H1 (cell line): ENCODE results near the gene INPP4B. TPM values are rescaled to one million over a fixed set of nuclear protein-coding genes. Genes with fewer than 3 reads are reported as not detected.

Experiments
- CTCF ChIA-PET: fragments of 300-600 bp; sonication (Branson Sonifier 250); formaldehyde crosslinking; loops from one replicate; lab custom pipeline; 2021; ENCODE audit not compliant: partially characterized antibody; lab: Charles Lee
- POLR2A ChIA-PET: fragments of 300-600 bp; sonication (Branson Sonifier 250); formaldehyde crosslinking; loops from one replicate; lab custom pipeline; 2021; ENCODE audit warnings: inconsistent platforms; ENCODE audit not compliant: partially characterized antibody; lab: Charles Lee
- DNase-seq, 2 experiments: peaks; one replicate each; pipeline versions ENCODE4 v3.0.0 to v3.0.0-alpha.2; 2010 to 2022; ENCODE audit warnings: low spot score in 2 of 2, low read depth in 1 of 2, mixed read lengths in 1 of 2
- FAIRE-seq: peaks from 2 replicates; lab custom pipeline; 2011; peaks lifted over from hg19 to GRCh38; lab: Jason Lieb, UNC
- H2AFZ ChIP-seq: 2 replicates; pipeline ENCODE4 v1.8.1; 2012; ENCODE audit warnings: low read length, inconsistent platforms
- H2AK5ac ChIP-seq: 2 replicates; pipeline ENCODE4 v1.6.1; 2013; ENCODE audit warnings: low read depth, low read length
- H2BK120ac ChIP-seq: replicated peaks from 2 replicates; pipeline ENCODE3; 2013; ENCODE audit warnings: low read depth, low read length, inconsistent platforms
- H2BK12ac ChIP-seq: 2 replicates; pipeline ENCODE4 v1.6.1; 2013; ENCODE audit warnings: low read depth, low read length
- H2BK15ac ChIP-seq: 2 replicates; pipeline ENCODE4 v1.6.1; 2013; ENCODE audit warnings: low read length
- H2BK20ac ChIP-seq: 2 replicates; pipeline ENCODE4 v1.6.1; 2013; ENCODE audit warnings: low read length
- H2BK5ac ChIP-seq: 2 replicates; pipeline ENCODE4 v1.6.1; 2013; ENCODE audit warnings: low read depth, low read length
- H3K14ac ChIP-seq: 2 replicates; pipeline ENCODE4 v1.6.1; 2013; ENCODE audit warnings: inconsistent platforms; ENCODE audit not compliant: insufficient read length
- H3K18ac ChIP-seq: 2 replicates; pipeline ENCODE4 v1.6.1; 2013; ENCODE audit warnings: low read length; ENCODE audit errors: extremely low read depth
- H3K23ac ChIP-seq: 2 replicates; pipeline ENCODE4 v1.6.1; 2013; ENCODE audit warnings: inconsistent platforms; ENCODE audit not compliant: insufficient read length
- H3K23me2 ChIP-seq: 2 replicates; pipeline ENCODE4 v1.6.1; 2013; ENCODE audit warnings: low read depth, low read length
- H3K27ac ChIP-seq: 2 replicates; pipeline ENCODE4 v1.6.1; 2011; ENCODE audit warnings: low read depth, low read length, inconsistent platforms
- H3K27me3 ChIP-seq, 4 experiments: replicated peaks in 1 of 4; 1 replicate in 1 of 4; 2 replicates in 3 of 4; pipeline versions ENCODE4 v1.6.1 to v1.8.1; 2011 to 2013; ENCODE audit warnings: low read length in 3 of 4, mild to moderate bottlenecking in 3 of 4, inconsistent platforms in 2 of 4, mixed read lengths in 2 of 4, moderate library complexity in 1 of 4; ENCODE audit not compliant: control insufficient read depth in 3 of 4, insufficient read depth in 3 of 4; ENCODE audit errors: extremely low read depth in 1 of 4
- H3K36me3 ChIP-seq, 4 experiments: 2 replicates each; pipeline versions ENCODE4 v1.6.1 to v1.8.1; 2011 to 2013; ENCODE audit warnings: mild to moderate bottlenecking in 4 of 4, low read length in 3 of 4, moderate library complexity in 2 of 4, control low read depth in 1 of 4, inconsistent platforms in 1 of 4; ENCODE audit not compliant: insufficient read depth in 4 of 4, control insufficient read depth in 2 of 4
- H3K4ac ChIP-seq: replicated peaks from 2 replicates; pipeline ENCODE3; 2013; ENCODE audit warnings: low read length, low read depth, mixed read lengths, inconsistent platforms; ENCODE audit not compliant: insufficient read length
- H3K4me1 ChIP-seq, 4 experiments: replicated peaks in 1 of 4; 1 replicate in 1 of 4; 2 replicates in 3 of 4; pipeline versions ENCODE4 v1.6.1 to v1.8.1; 2011 to 2013; ENCODE audit warnings: low read length in 3 of 4, inconsistent platforms in 2 of 4, mixed read lengths in 1 of 4; ENCODE audit not compliant: insufficient read depth in 4 of 4, control insufficient read depth in 3 of 4
- H3K4me2 ChIP-seq, 2 experiments: 2 replicates each; pipeline versions ENCODE4 v1.6.1 to v1.8.1; 2011 to 2013; ENCODE audit warnings: low read depth in 2 of 2, low read length in 2 of 2, control low read depth in 1 of 2, inconsistent platforms in 1 of 2, mild to moderate bottlenecking in 1 of 2; ENCODE audit not compliant: insufficient read depth in 1 of 2
- H3K4me3 ChIP-seq, 4 experiments: fragments of 200-600, 300-600 bp in 1 of 4; sonication (generic), shearing (Covaris generic), sonication (Bioruptor Twin) in 1 of 4; 2 replicates each; pipeline versions ENCODE4 v1.5.1 to v1.8.1; 2011 to 2016; ENCODE audit warnings: low read length in 4 of 4, low read depth in 3 of 4, control low read depth in 2 of 4, inconsistent platforms in 2 of 4, mild to moderate bottlenecking in 2 of 4, mixed read lengths in 1 of 4, moderate library complexity in 1 of 4; ENCODE audit not compliant: insufficient read depth in 2 of 4; ENCODE audit errors: extremely low read depth in 1 of 4
- H3K56ac ChIP-seq: replicated peaks from 2 replicates; pipeline ENCODE3; 2013; ENCODE audit warnings: low read depth, mild to moderate bottlenecking, mixed read lengths, low read length, inconsistent platforms; ENCODE audit not compliant: insufficient read length
- H3K79me1 ChIP-seq: 2 replicates; pipeline ENCODE4 v1.6.1; 2013; ENCODE audit warnings: low read depth, low read length, control low read depth
- H3K79me2 ChIP-seq, 2 experiments: 2 replicates each; pipeline versions ENCODE4 v1.6.1 to v1.8.1; 2012 to 2013; ENCODE audit warnings: low read length in 2 of 2, mild to moderate bottlenecking in 2 of 2, inconsistent platforms in 1 of 2; ENCODE audit not compliant: insufficient read depth in 2 of 2, control insufficient read depth in 1 of 2
- H3K9ac ChIP-seq, 4 experiments: replicated peaks in 1 of 4; 1 replicate in 1 of 4; 2 replicates in 3 of 4; pipeline versions ENCODE4 v1.6.1 to v1.8.1; 2011 to 2013; ENCODE audit warnings: low read depth in 3 of 4, low read length in 3 of 4, control low read depth in 2 of 4, mild to moderate bottlenecking in 2 of 4, moderate library complexity in 2 of 4, inconsistent platforms in 1 of 4; ENCODE audit errors: extremely low read depth in 1 of 4
- H3K9me3 ChIP-seq, 2 experiments: 2 replicates each; pipeline versions ENCODE4 v1.6.1 to v1.8.1; 2012 to 2013; ENCODE audit warnings: mild to moderate bottlenecking in 2 of 2, moderate library complexity in 2 of 2, control low read depth in 1 of 2, inconsistent platforms in 1 of 2, low read depth in 1 of 2, low read length in 1 of 2, mixed read lengths in 1 of 2; ENCODE audit not compliant: insufficient read depth in 2 of 2
- H4K20me1 ChIP-seq, 2 experiments: replicated peaks in 1 of 2; 2 replicates each; pipeline versions ENCODE3 to v1.8.1; 2011 to 2013; ENCODE audit warnings: inconsistent platforms in 2 of 2, low read length in 2 of 2, mild to moderate bottlenecking in 1 of 2; ENCODE audit not compliant: insufficient read depth in 2 of 2, control insufficient read depth in 1 of 2
- H4K5ac ChIP-seq: 2 replicates; pipeline ENCODE4 v1.6.1; 2013; ENCODE audit warnings: low read length, low read depth, mixed read lengths, inconsistent platforms; ENCODE audit not compliant: insufficient read length
- H4K8ac ChIP-seq: 2 replicates; pipeline ENCODE4 v1.8.0; 2013; ENCODE audit warnings: mild to moderate bottlenecking, moderate library complexity, low read length, inconsistent platforms; ENCODE audit not compliant: insufficient read depth; ENCODE audit errors: extremely low read depth
- H4K91ac ChIP-seq: replicated peaks from 2 replicates; pipeline ENCODE3; 2013; ENCODE audit warnings: low read length, mixed read lengths, inconsistent platforms; ENCODE audit not compliant: insufficient read length
- CHD2 ChIP-seq: IDR thresholded peaks from 2 replicates; pipeline ENCODE4 v1.6.1; 2012; ENCODE audit warnings: low read length, improper control_type of control experiment
- EZH2 ChIP-seq: fragments of 200-600 bp; sonication (generic); IDR thresholded peaks from 2 replicates; pipeline ENCODE4 v1.7.1; 2012; ENCODE audit warnings: low read depth, mild to moderate bottlenecking, moderate library complexity, low read length, inconsistent platforms; ENCODE audit not compliant: severe bottlenecking
- FOSL1 ChIP-seq: IDR thresholded peaks from 2 replicates; pipeline ENCODE4 v1.6.1; 2011; ENCODE audit warnings: mild to moderate bottlenecking, low read depth, low read length, moderate library complexity; ENCODE audit not compliant: insufficient read depth
- HDAC2 ChIP-seq, 2 experiments: fragments of 300-600 bp in 1 of 2; sonication (generic) in 1 of 2; IDR thresholded peaks; 2 replicates each; pipeline ENCODE4 v1.6.1; 2011 to 2012; ENCODE audit warnings: low read depth in 2 of 2, low read length in 2 of 2, mild to moderate bottlenecking in 2 of 2, moderate library complexity in 2 of 2, borderline replicate concordance in 1 of 2, inconsistent platforms in 1 of 2
- HDAC6 ChIP-seq: IDR thresholded peaks from one replicate; pipeline ENCODE4 v1.7.1; 2012; ENCODE audit warnings: low read depth, mild to moderate bottlenecking, inconsistent platforms, low read length, moderate library complexity
- KDM5A ChIP-seq: fragments of 200-600 bp; IDR thresholded peaks from 2 replicates; pipeline ENCODE4 v1.7.1; 2012; ENCODE audit warnings: mild to moderate bottlenecking, low read length, inconsistent platforms, mixed read lengths
- PHF8 ChIP-seq: fragments of 200-600 bp; sonication (generic); conservative IDR thresholded peaks from 2 replicates; pipeline ENCODE4 v1.7.1; 2012; ENCODE audit warnings: low read depth, mild to moderate bottlenecking, inconsistent platforms, low read length, moderate library complexity
- POU5F1 ChIP-seq: IDR thresholded peaks from 2 replicates; pipeline ENCODE4 v1.6.1; 2011; ENCODE audit warnings: low read depth, mild to moderate bottlenecking, low read length, moderate library complexity
- RFX5 ChIP-seq: IDR thresholded peaks from 2 replicates; pipeline ENCODE4 v1.6.1; 2011; ENCODE audit warnings: low read depth, low read length, improper control_type of control experiment, borderline replicate concordance
- RNF2 ChIP-seq: fragments of 200-900, 300-1000 bp; sonication (generic); IDR thresholded peaks from 2 replicates; pipeline ENCODE4 v1.7.1; 2016; ENCODE audit warnings: borderline replicate concordance, low read depth, mild to moderate bottlenecking, antibody characterized with exemption, low read length; ENCODE audit not compliant: poor library complexity, severe bottlenecking; ENCODE audit errors: missing control alignments
- SIN3A ChIP-seq, 2 experiments: IDR thresholded peaks in 1 of 2; conservative IDR thresholded peaks in 1 of 2; 2 replicates each; pipeline ENCODE4 v1.6.1; 2011 to 2012; ENCODE audit warnings: low read length in 2 of 2, improper control_type of control experiment in 1 of 2, low read depth in 1 of 2, mild to moderate bottlenecking in 1 of 2
- TAF1 ChIP-seq: IDR thresholded peaks from 2 replicates; pipeline ENCODE4 v1.6.1; 2011; ENCODE audit warnings: mild to moderate bottlenecking, low read depth, low read length
- TAF7 ChIP-seq: optimal IDR thresholded peaks from 2 replicates; pipeline ENCODE3; 2011; ENCODE audit warnings: low read depth, mild to moderate bottlenecking, inconsistent platforms, low read length, moderate library complexity, borderline replicate concordance
- WGBS, 2 experiments: shearing (Covaris generic) in 1 of 2; methylation state at CpG; one replicate each; pipeline versions ENCODE4 v1.1.6 to v1.1.7; 2013 to 2015; ENCODE audit warnings: low lambda C conversion rate in 2 of 2, mixed read lengths in 2 of 2, inconsistent platforms in 1 of 2, low coverage in 1 of 2, missing lambda C conversion rate in 1 of 2; ENCODE audit not compliant: insufficient replicate concordance in 2 of 2, insufficient coverage in 1 of 2, insufficient read length in 1 of 2; ENCODE audit errors: extremely low coverage in 1 of 2, missing lambda C conversion rate in 1 of 2; 5-methylcytosine and 5-hydroxymethylcytosine counted together
- polyA plus RNA-seq, 7 experiments: library from polyadenylated mRNA; depleted of rRNA in 3 of 7; stranded (reverse) in 5 of 7; unstranded in 2 of 7; fragments of >200 nt in 5 of 7; fragments of 200-250 nt in 2 of 7; gene quantifications; 1 replicate in 5 of 7; 2 replicates in 1 of 7; 4 replicates in 1 of 7; pipeline versions ENCODE4 v1.2.1 to v1.2.3, GENCODE V29; 2011 to 2013; ENCODE audit warnings: missing spikeins in 2 of 7, mixed read lengths in 2 of 7
- total RNA-seq: library from RNA; stranded (reverse); fragmentation: NEBNext Ultra II Directional; extraction: Animal tissue kit (Norgen Biotek cat#: 25700); gene quantifications from 2 replicates; pipeline ENCODE4 v1.2.1, GENCODE V29; 2021

INPP4B gene
- total and polyA plus RNA-seq, 2 of the 8 experiments (the other 6 are each of a cell fraction or from before 2014, with no cell fraction given) = 0.11 to 0.54 TPM

- ChIA-PET POLR2A (no interaction called here), CTCF (interaction anchor here (2.0 kb wide), 1 partner anchor 37 kb away, joined by 4 read pairs; no protein-coding TSS in a partner anchor)
- Histone ChIP-seq H3K14ac (no peak overlapping the region), H3K4me2 (no peak overlapping the region), H3K27me3 (no peaks in the 10 kb centered on the region), H4K5ac (no peak overlapping the region), H2BK120ac (no peak overlapping the region), H3K9ac (no peak overlapping the region; a peak in 1 of 7 replicates), H2BK5ac (no peak overlapping the region), H3K56ac (no peak overlapping the region), H3K18ac (no peak overlapping the region), H3K4me3 (no peak overlapping the region), H3K79me2 (no peaks in the 10 kb centered on the region), H3K9me3 (no peaks in the 10 kb centered on the region), H3K23me2 (no peaks in the 10 kb centered on the region), H3K27ac (no peak overlapping the region), H3K79me1 (no peaks in the 10 kb centered on the region), H4K20me1 (no peaks in the 10 kb centered on the region), H2BK20ac (no peak overlapping the region), H2AK5ac (no peak overlapping the region), H3K4me1 (no peaks in the 10 kb centered on the region), H2BK15ac (no peak overlapping the region), H3K36me3 (no peaks in the 10 kb centered on the region), H4K8ac (no peak overlapping the region), H2AFZ (no peak overlapping the region), H3K23ac (no peak overlapping the region), H3K4ac (no peak overlapping the region), H2BK12ac (no peak overlapping the region), H4K91ac (no peak overlapping the region)
- TF ChIP-seq FOSL1 (no peak), SIN3A (conservative IDR thresholded peaks at IDR 0.05 in 1 of 2, IDR thresholded peaks at IDR 0.05 in 1 of 2; ENCODE audit: low read depth in 1 of 2, low read length in 2 of 2) (no peak), PHF8 (no peak), HDAC6 (no peak), RNF2 (no peak), CHD2 (no peak), TAF7 (no peak), KDM5A (no peak), HDAC2 (IDR thresholded peaks at IDR 0.05; ENCODE audit: borderline replicate concordance in 1 of 2, low read depth in 2 of 2, low read length in 2 of 2) (no peak), POU5F1 (no peak), EZH2 (no peak), TAF1 (no peak), RFX5 (no peak)
- FAIRE-seq (no peak), DNase-seq (no peak)
- 93% methylated on average over 1 of the region's 1 CpG; no CpG with 5 or more reads in 1 of the 2 experiments for WGBS, 2 experiments
These were observed 35.1 kb downstream of the INPP4B start for GRCh38 chr4:142811034-142811433.
